NB4 (cell line): Measurements from ENCODE around the gene NRG3.

Experiments
- DNase-seq: peaks from one replicate; pipeline ENCODE4 v3.0.0; 2010; ENCODE audit warnings: low read depth
- H3K4me3 ChIP-seq: one replicate; pipeline ENCODE4 v1.5.1; 2011; ENCODE audit warnings: mild to moderate bottlenecking, low read depth, low read length, moderate library complexity
- MYC ChIP-seq: IDR thresholded peaks from 2 replicates; pipeline ENCODE4 v1.6.1; 2011; ENCODE audit warnings: low read depth, low read length
- POLR2A ChIP-seq: IDR thresholded peaks from 2 replicates; pipeline ENCODE4 v1.6.1; 2011; ENCODE audit warnings: mild to moderate bottlenecking; ENCODE audit not compliant: insufficient read length; ENCODE audit errors: extremely low read depth
- TF ChIP-seq, protein P1 (sequence below): IDR thresholded peaks from one replicate; pipeline ENCODE4 v1.5.1; 2012; ENCODE audit warnings: low read depth, low read length
- TF ChIP-seq, protein P2 (sequence below): IDR thresholded peaks from 2 replicates; pipeline ENCODE4 v1.6.1; 2011; ENCODE audit warnings: low read depth, low read length

The NRG3 gene

DNA sequence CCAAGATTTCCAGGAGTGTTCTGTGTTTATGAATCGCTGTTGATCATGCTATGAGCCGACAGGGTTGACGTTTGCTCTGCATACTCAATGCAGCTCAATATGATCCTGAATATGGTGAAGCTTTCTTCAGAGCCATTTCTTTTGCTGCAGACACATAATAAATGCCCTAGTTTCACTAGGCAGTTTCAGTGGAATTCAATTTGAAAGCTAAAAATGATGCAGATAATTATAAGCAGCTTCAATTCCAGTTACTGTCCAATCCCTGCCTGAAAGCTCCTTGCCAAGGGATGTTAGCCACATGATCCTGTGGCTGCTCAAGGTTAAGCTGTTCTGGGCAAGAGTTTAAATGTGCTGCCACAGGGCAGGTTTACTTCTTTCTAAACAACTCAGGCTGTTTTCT is 805.6 kb downstream of the NRG3 start:
- TF ChIP-seq MYC = no peak
- no peak for DNase-seq
- H3K4me3 ChIP-seq = no peak overlapping the region

DNA sequence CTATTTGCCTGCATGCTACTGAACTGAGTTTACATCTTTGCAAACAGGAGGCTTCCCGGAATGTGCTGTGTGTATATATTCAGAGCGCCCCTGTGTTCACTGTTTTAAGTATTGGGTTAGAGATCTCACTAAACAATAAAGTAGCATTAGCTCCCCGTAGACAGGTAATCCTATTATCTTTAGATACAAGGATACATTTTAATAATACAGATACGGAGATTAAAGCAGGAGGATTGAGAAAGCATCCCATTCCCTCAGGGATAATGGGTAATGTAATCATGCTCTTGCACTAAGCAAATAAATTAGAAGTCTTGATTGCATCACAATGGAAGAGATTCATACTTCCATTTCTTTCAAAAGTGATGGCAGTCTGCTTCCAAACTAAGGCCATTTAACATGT is 809.0 kb downstream of the NRG3 start:
- H3K4me3 ChIP-seq = no peak overlapping the region
- TF ChIP-seq MYC = no peak
- TF ChIP-seq, protein P1, sequence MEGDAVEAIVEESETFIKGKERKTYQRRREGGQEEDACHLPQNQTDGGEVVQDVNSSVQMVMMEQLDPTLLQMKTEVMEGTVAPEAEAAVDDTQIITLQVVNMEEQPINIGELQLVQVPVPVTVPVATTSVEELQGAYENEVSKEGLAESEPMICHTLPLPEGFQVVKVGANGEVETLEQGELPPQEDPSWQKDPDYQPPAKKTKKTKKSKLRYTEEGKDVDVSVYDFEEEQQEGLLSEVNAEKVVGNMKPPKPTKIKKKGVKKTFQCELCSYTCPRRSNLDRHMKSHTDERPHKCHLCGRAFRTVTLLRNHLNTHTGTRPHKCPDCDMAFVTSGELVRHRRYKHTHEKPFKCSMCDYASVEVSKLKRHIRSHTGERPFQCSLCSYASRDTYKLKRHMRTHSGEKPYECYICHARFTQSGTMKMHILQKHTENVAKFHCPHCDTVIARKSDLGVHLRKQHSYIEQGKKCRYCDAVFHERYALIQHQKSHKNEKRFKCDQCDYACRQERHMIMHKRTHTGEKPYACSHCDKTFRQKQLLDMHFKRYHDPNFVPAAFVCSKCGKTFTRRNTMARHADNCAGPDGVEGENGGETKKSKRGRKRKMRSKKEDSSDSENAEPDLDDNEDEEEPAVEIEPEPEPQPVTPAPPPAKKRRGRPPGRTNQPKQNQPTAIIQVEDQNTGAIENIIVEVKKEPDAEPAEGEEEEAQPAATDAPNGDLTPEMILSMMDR = no peak
- TF ChIP-seq POLR2A = no peak
- TF ChIP-seq, protein P2, sequence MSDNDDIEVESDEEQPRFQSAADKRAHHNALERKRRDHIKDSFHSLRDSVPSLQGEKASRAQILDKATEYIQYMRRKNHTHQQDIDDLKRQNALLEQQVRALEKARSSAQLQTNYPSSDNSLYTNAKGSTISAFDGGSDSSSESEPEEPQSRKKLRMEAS = no peak
- no peak for DNase-seq

DNA sequence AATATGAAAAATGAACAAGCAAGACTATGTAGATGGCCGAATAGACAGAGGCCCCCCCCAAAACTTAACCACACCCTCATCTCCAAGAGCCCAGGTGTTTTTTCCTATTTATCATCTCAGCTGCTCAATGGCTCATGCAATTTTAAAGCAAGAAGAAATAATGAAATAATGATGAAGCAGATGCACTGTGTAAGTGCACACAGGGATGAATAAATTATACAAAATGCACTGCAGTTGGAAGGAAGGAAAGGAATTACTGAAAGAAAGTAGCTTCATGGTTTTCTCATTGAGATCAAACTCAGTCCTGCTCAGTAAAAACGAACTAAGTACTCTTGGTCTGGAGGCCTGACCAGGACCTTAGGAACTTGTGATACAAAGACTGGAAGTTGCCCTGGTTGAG is 810.1 kb downstream of the NRG3 start:
- no peak for DNase-seq
- no peak overlapping the region for H3K4me3 ChIP-seq
- TF ChIP-seq, protein P1 = no peak
- TF ChIP-seq, protein P2 = no peak
- TF ChIP-seq MYC (no peak), POLR2A (no peak)

DNA sequence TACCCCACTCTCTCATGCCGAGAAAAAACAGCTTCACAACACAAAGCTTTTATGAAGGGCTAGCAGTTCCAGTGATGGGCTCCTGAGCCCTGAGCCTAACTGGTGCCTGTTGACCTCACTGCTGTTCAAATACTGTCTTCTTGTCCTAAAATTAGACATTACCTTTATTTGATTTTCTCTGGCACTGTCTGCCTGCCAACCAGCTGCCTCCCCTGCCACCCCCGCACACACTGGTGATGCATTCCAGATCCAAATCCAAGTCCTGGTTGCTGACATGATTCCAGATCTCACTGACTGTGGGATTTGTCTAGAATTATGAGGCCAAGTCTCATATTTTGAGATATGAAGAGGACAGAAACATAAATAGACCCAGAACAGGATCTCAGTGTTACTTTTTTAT is 816.2 kb downstream of the NRG3 start:
- H3K4me3 ChIP-seq = no peak overlapping the region
- TF ChIP-seq, protein P1 = no peak
- TF ChIP-seq POLR2A (no peak), MYC (no peak)
- TF ChIP-seq, protein P2 = no peak
- no peak for DNase-seq

DNA sequence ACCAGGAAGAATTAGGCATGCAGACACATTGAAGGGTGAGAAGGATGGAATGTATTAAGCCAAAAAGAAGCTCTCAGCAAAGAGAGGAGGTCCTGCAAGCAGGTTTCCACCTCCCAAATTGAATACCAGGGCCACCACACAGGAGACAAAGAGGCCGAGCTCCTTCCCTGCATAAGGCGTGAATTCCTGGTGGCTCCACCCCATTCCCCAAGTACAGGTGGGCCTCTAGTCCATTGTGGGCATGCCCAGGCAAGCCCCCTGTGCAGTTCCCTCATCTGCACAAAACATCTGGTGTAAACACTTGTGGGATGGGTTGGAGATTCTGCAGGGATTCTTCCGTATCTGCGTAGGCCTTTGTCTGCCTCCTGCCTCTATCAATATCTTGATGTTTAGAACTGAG is 817.5 kb downstream of the NRG3 start:
- TF ChIP-seq MYC (no peak), POLR2A (no peak)
- TF ChIP-seq, protein P1 = no peak
- TF ChIP-seq, protein P2 = no peak
- DNase-seq = no peak
- H3K4me3 ChIP-seq = no peak overlapping the region

DNA sequence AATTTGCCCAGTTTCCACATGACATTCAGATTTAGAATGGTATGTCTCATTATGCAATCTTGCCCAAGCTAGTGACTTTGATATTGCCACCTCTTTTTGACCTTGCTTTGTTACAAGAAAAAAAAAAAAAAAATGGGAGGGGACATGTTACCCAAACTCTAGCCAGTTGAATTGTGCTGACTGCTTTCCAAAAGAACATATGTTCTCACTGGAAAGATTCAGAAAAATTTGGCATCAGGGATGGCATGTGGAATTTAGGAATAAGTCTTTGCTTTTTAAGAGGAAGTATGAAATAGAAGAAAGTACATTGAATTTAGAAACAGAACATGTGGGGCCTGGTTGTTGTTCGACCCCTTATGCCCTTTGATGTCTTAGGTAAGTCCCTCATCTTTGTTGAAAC is 846.8 kb downstream of the NRG3 start:
- no peak for DNase-seq
- TF ChIP-seq POLR2A (no peak), MYC (no peak)
- TF ChIP-seq, protein P1 = no peak
- TF ChIP-seq, protein P2 = no peak
- no peak overlapping the region for H3K4me3 ChIP-seq
